ENCODE data around the gene ZNF595. TPM values are rescaled to one million over a fixed set of nuclear protein-coding genes. Genes with fewer than 3 reads are reported as not detected.
"Not testable (repeated sequence)": the region's sequence is repeated elsewhere in the genome, so short reads cannot be mapped to it uniquely, and the experiment has no call there.

The ZNF595 gene
- polyA plus RNA-seq (2011; rRNA removed) (3.7 and 5.2 TPM in 2 replicates), polyA minus RNA-seq (2011; rRNA and poly(A)+ RNA removed) (6.7 and 9.5 TPM in 2 replicates)

DNA sequence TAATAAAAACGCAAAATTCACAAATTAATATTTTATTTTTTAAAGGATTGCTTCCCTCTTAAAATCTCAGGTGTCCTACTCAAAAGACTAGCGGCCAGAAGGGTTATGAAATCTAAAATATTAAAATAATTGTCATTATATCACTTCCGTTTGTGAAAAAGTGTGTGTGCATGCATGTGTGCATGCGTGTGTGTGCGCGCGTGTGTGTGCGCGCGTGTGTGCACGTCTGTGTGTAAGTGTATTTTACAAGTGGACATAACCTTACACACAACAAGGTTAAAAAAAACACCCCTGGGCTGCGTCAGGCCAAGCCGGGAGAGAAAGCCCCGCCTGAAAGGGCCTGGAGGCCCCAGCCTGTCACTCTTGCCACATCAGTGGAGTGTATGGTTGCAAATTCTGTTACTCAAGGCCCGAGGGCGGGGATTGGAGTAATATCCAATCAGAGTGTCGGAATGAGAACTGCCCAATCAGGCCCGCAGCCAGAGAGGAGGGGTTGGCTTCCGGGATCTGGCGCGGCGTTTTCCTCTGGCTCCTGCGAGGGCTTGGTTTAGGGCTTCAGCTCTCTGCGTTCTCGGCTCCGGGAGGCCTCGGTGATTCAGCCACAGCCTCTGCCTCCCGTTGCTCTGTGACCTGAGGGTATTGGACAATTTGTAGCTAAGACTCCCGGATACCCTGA, at the start of gene ZNF595:
Gene ZNF595, plus strand, starts transcription at position 518 of the 676 bp plus-strand sequence. CDS start 168 bp downstream, outside the sequence.
- H3K27me3 ChIP-seq (ENCODE audit: control insufficient read depth, insufficient read depth, low read length); CTCF ChIA-PET; H3K27ac ChIP-seq (ENCODE audit: low read depth, low read length); DNase-seq (ENCODE audit: low read depth, low spot score): not testable (repeated sequence)
- POLR2A ChIA-PET, result interaction anchor here (1.0 to 1.2 kb wide), 2 partner anchors 72 to 286 kb away, joined by 5 to 6 read pairs; partner anchors contain the start of gene ZNF718
- Histone ChIP-seq H3K4me3 (ENCODE audit: low read depth, low read length) (peak within 1 kb of the TSS; percentile 55), H3K9me3 (ENCODE audit: control insufficient read depth, insufficient read depth, low read length) (peaks cover 16% of the 10 kb centered on the region)

- H3K27ac ChIP-seq (ENCODE audit: low read depth, low read length); DNase-seq (ENCODE audit: low read depth, low spot score); CTCF ChIA-PET; H3K4me3 ChIP-seq (ENCODE audit: low read depth, low read length); H3K27me3 ChIP-seq (ENCODE audit: control insufficient read depth, insufficient read depth, low read length); POLR2A ChIA-PET: not testable (repeated sequence)
- peaks cover 15% of the 10 kb centered on the region for H3K9me3 ChIP-seq (ENCODE audit: control insufficient read depth, insufficient read depth, low read length)
These were observed 42.9 kb upstream of the ZNF595 start for GRCh38 chr4:9937-10870.

GRCh38 chr4:11095-11815, 41.9 kb upstream of the ZNF595 start:
- CTCF ChIA-PET; DNase-seq (ENCODE audit: low read depth, low spot score); POLR2A ChIA-PET; H3K4me3 ChIP-seq (ENCODE audit: low read depth, low read length); H3K27ac ChIP-seq (ENCODE audit: low read depth, low read length); H3K27me3 ChIP-seq (ENCODE audit: control insufficient read depth, insufficient read depth, low read length): not testable (repeated sequence)
- peaks cover 15% of the 10 kb centered on the region for H3K9me3 ChIP-seq (ENCODE audit: control insufficient read depth, insufficient read depth, low read length)

DNA sequence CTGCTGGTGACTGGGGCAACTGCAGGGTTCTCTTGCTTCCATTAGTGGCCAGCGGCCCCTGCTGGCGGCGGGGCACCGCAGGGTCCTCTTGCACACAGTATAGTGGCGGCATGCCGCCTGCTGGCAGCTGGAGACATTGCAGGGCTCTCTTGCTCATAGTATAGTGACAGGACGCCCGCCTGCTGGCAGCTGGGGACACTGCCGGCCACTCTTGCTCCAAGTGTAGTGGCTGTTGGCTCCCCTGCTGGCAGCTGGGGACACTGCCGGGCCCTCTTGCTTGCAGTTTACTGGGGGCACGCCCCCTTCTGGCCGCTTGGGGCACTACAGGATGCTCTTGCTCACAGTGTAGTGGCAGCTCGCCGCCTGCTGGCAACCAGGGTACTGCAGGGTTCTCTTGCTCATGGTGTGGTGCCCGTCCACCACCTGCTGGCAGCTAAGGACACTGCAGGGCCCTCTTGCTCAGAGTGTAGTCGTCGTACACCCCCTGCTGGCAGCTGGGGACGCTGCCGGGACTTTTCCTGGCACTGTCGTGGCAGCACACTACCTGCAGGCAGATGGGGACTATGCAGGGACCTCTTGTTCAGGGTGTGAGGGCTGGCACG, 41.2 kb upstream of the ZNF595 start:
- peaks cover 15% of the 10 kb centered on the region for H3K9me3 ChIP-seq (ENCODE audit: control insufficient read depth, insufficient read depth, low read length)
- H3K4me3 ChIP-seq (ENCODE audit: low read depth, low read length); H3K27ac ChIP-seq (ENCODE audit: low read depth, low read length); CTCF ChIA-PET; H3K27me3 ChIP-seq (ENCODE audit: control insufficient read depth, insufficient read depth, low read length); POLR2A ChIA-PET; DNase-seq (ENCODE audit: low read depth, low spot score): not testable (repeated sequence)
- TF ChIP-seq, protein P1, sequence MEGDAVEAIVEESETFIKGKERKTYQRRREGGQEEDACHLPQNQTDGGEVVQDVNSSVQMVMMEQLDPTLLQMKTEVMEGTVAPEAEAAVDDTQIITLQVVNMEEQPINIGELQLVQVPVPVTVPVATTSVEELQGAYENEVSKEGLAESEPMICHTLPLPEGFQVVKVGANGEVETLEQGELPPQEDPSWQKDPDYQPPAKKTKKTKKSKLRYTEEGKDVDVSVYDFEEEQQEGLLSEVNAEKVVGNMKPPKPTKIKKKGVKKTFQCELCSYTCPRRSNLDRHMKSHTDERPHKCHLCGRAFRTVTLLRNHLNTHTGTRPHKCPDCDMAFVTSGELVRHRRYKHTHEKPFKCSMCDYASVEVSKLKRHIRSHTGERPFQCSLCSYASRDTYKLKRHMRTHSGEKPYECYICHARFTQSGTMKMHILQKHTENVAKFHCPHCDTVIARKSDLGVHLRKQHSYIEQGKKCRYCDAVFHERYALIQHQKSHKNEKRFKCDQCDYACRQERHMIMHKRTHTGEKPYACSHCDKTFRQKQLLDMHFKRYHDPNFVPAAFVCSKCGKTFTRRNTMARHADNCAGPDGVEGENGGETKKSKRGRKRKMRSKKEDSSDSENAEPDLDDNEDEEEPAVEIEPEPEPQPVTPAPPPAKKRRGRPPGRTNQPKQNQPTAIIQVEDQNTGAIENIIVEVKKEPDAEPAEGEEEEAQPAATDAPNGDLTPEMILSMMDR (IDR thresholded peaks at IDR 0.05; ENCODE audit: low read depth, low read length), result 0 out of 2 replicates have a peak, but pooled peaks have one; percentile 6

DNA sequence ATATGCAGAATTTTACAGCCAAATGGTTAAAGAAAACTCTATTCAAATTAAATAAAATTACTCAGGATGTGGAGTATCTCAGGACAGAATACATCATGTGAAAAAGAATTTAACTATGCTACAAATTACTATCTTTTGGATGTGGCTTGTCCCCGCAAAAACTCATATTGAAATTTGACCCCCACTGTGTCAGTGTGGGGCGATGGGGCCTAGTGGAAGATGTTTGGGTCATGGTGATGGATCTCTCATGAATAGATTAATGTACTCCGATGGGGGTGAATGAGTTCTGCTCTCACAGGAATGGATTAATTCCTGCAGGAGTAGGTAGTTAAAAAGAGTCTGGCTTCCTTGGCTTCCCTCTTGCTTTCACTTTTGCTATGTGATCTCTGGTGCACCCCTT, 35.0 kb upstream of the ZNF595 start:
- H3K4me3 ChIP-seq (ENCODE audit: low read depth, low read length); H3K27ac ChIP-seq (ENCODE audit: low read depth, low read length); DNase-seq (ENCODE audit: low read depth, low spot score); H3K9me3 ChIP-seq (ENCODE audit: control insufficient read depth, insufficient read depth, low read length); CTCF ChIA-PET; H3K27me3 ChIP-seq (ENCODE audit: control insufficient read depth, insufficient read depth, low read length); POLR2A ChIA-PET: not testable (repeated sequence)

GRCh38 chr4:18589-18988, 34.5 kb upstream of the ZNF595 start:
- H3K4me3 ChIP-seq (ENCODE audit: low read depth, low read length); H3K9me3 ChIP-seq (ENCODE audit: control insufficient read depth, insufficient read depth, low read length); DNase-seq (ENCODE audit: low read depth, low spot score); CTCF ChIA-PET; H3K27me3 ChIP-seq (ENCODE audit: control insufficient read depth, insufficient read depth, low read length); POLR2A ChIA-PET; H3K27ac ChIP-seq (ENCODE audit: low read depth, low read length): not testable (repeated sequence)

GRCh38 chr4:22882-23281, 30.2 kb upstream of the ZNF595 start:
- H3K9me3 ChIP-seq (ENCODE audit: control insufficient read depth, insufficient read depth, low read length); H3K27ac ChIP-seq (ENCODE audit: low read depth, low read length); H3K4me3 ChIP-seq (ENCODE audit: low read depth, low read length); DNase-seq (ENCODE audit: low read depth, low spot score); H3K27me3 ChIP-seq (ENCODE audit: control insufficient read depth, insufficient read depth, low read length); POLR2A ChIA-PET; CTCF ChIA-PET: not testable (repeated sequence)

- POLR2A ChIA-PET; CTCF ChIA-PET; H3K4me3 ChIP-seq (ENCODE audit: low read depth, low read length); H3K27ac ChIP-seq (ENCODE audit: low read depth, low read length); H3K9me3 ChIP-seq (ENCODE audit: control insufficient read depth, insufficient read depth, low read length); DNase-seq (ENCODE audit: low read depth, low spot score); H3K27me3 ChIP-seq (ENCODE audit: control insufficient read depth, insufficient read depth, low read length): not testable (repeated sequence)
These were observed 28.8 kb upstream of the ZNF595 start for GRCh38 chr4:24359-24758.

GRCh38 chr4:27501-27900, 25.6 kb upstream of the ZNF595 start:
- POLR2A ChIA-PET; H3K9me3 ChIP-seq (ENCODE audit: control insufficient read depth, insufficient read depth, low read length); H3K27ac ChIP-seq (ENCODE audit: low read depth, low read length); CTCF ChIA-PET; H3K27me3 ChIP-seq (ENCODE audit: control insufficient read depth, insufficient read depth, low read length); DNase-seq (ENCODE audit: low read depth, low spot score); H3K4me3 ChIP-seq (ENCODE audit: low read depth, low read length): not testable (repeated sequence)

DNA sequence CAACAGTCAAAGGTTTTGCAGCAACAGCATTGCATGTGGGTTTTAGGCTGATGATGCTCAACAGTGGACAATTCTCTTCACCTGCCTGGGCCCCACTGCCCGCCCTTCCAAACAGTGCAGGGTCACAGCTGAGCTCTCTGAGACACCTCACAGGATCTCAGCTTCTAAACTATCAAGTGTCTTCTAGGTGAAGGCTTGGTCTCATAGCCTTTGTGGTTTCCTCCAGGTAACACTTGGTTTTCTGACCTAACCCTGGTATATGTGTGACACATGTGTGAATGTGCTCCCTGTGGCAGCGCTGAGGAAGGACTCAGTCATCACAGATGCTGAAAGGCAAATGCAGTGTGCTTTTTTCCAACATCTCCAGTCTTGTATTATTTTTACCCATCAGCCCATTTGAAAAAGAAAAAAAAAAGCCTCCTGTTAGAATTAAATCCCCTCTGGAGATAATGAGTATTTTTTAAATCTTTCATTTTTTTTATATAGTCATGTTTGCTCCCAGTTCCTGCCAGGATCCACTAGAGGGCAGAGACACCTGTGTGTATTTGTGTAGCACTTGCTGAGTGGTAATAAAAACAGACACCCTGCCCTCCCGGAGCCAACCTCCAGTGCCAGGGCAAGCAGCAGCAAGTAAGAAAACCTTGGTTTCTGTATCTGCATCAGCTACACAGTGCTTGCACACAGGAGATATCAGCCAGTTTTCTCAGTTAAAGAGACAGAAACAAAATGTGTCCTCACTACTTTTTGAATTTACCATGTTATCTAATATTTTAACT, 24.2 kb upstream of the ZNF595 start:
- CTCF ChIA-PET; H3K4me3 ChIP-seq (ENCODE audit: low read depth, low read length); POLR2A ChIA-PET: not testable (repeated sequence)

More for the DNA sequence above, 24.2 kb upstream of the ZNF595 start:
- H3K27ac ChIP-seq (ENCODE audit: low read depth, low read length); DNase-seq (ENCODE audit: low read depth, low spot score); H3K27me3 ChIP-seq (ENCODE audit: control insufficient read depth, insufficient read depth, low read length); H3K9me3 ChIP-seq (ENCODE audit: control insufficient read depth, insufficient read depth, low read length): not testable (repeated sequence)

All from AG04450 (cell line).